Daoy (cell line): ENCODE data around the gene ECT2. TPM values are rescaled to one million over a fixed set of nuclear protein-coding genes. Genes with fewer than 3 reads are reported as not detected.

Experiments used
- DNase-seq: peaks from one replicate; pipeline ENCODE4 v3.0.0-alpha.2; 2015; ENCODE audit warnings: low read depth
- total RNA-seq: library from RNA; depleted of rRNA; stranded (reverse); fragments of >200 nt; shearing (Covaris generic); gene quantifications from 2 replicates; pipeline ENCODE4 v1.2.3, GENCODE V29; 2014

The ECT2 gene
- total RNA-seq, 1 experiment from 2014 or later = 115 TPM

- DNase-seq = no peak
Measured at GRCh38 chr3:172735014-172735413, 15.5 kb upstream of the ECT2 start.

DNA sequence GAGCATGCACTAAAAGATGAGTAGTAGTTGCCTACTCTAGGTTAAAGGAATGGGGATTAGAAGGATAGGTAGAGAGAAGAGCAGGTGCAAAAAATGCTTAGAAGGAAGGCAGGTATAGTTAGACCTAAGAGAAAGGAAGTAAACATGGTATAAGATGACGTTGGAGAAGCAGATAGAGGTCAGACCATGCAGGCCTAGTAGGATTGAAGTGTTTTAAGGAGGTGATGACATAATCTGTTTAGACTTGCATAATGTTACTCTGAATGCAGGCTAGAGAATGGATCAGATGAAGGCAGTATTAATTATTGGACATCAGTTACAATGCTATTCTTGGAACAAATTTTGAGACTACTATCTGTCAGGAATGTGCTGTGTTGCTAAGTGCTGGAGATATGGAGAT is 11.1 kb upstream of the ECT2 start:
- DNase-seq = no peak

GRCh38 chr3:172746475-172746874 is 4.1 kb upstream of the ECT2 start:
- no peak for DNase-seq

GRCh38 chr3:172749230-172749965 is 1.1 kb upstream of the ECT2 start:
- DNase-seq = peak; percentile 91

DNA sequence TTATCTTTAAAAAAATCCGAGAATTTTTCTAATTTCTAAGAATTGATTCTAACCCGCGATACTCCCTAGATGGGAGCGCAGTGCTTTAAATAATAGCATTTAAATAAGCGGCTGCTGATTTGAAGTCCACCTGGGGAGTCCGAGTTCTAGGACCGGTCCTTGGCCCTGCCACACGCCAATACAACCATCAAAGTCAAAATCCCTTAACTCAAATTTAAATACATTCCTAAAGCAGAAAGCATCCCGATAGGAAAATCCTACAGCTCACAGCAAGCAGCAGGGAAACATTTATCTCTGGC is 508 bp upstream of the ECT2 start:
- DNase-seq = no peak

DNA sequence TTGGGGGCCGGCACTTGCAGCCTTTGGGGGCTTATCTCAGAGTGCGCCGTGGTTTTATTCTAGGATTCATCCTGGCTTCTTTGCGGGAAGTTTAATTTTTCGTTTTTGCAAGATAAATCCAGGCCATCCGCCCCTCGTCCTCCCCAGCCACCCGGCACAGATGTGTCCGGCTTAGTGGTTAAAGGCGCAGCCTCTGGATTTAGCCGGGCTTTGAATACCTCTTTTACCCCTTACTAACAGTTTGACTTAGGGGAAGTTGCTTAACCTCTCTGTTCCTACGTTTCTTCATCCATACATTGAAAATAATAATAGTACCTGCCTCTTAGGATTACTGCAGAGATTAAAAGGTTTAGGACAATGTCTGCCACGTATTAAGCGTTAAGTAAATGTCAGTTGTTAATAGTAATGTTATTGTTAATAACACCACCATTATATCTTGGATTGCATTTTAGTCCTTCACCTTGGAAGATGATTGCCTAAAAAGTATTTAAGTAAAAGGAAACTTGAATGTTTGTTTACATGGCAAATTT is 714 bp downstream of the ECT2 start:
- DNase-seq = no peak

DNA sequence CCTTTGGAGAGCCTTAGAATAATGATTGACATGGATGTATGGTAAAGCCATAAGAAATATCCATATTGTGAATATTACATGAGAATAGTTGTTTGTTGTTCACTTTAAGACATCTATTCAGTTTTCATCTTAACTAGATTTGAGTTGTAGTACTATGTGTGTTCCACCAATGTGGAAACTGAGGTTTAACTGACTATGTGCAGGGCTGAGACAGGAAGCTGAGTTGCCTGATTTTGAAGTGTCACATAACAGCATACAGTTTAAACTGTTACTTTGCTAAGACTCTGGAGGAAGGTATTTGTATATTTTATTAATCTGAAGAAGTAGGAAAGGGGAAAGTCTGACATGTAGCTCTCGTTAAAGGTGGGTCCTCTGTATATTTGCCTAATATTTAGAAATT is 2.1 kb downstream of the ECT2 start:
- no peak for DNase-seq

DNA sequence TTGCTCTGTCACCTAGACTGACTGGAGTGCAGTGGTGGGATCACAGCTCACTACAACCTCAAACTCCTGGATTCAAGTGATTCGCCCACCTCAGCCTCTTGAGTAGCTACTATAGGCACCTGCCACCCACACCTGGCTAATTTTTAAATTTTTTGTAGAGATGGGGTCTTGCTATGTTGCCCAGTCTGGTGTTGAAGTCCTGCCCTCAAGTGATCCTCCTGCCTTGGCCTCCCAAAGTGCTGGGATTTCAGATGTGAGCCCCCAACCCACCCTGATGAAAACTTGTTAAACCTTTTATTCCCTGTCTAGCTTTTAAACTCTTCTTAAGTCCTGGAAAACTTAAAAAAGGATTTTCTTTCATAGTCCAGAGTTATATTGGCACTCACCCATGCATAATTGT is 2.6 kb downstream of the ECT2 start:
- no peak for DNase-seq

- peak; percentile 20 for DNase-seq
Measured at GRCh38 chr3:172760416-172760815, 9.9 kb downstream of the ECT2 start.

DNA sequence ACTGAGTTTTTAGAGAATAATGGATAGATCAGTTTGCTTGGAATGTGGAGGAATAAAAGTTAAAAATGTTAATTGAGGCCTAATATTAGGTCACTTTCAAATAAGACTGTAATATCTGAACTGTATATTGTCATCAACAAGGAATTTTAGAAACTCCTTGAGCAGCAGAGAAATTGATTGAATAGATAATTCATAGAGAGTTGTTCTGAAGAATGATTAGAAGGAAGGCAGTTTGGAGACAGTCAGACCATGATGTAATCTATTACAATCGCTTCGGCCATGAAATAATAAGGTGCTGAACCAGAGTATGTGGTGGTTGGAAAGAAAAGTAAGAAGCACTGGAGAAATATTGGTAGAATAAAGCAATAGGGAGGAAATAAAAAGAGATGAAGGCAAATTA is 15.7 kb downstream of the ECT2 start:
- no peak for DNase-seq

DNA sequence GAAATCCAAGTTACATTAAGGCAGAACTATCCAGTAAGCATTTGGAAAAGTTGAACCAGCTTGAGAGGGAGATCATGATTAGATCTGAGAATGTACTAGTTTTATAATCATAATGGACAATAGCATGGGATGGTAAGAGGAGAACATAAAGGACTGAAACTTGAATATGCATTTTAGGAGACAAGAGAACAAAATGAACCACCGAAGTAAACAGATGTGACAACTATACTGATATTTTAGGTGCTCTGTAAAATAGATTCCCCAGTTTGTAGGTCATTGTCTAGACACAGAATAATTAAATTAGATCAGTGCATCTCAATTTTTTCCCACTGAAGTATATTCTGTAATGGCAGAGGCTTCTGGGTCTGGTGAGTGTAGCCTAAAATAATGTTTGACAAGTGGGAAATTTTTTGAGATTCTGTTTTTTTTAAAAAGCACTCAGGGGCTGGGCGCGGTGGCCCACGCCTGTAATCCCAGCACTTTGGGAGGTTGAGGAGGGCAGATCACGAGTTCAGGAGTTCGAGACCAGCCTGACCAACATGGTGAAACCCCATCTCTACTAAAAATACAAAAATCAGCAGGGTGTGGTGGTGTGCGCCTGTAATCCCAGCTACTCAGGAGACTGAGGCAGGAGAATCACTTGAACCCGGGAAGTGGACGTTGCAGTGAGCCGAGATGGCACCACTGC is 16.3 kb downstream of the ECT2 start:
- no peak for DNase-seq

GRCh38 chr3:172770382-172770781 is 19.9 kb downstream of the ECT2 start:
- DNase-seq = no peak

DNA sequence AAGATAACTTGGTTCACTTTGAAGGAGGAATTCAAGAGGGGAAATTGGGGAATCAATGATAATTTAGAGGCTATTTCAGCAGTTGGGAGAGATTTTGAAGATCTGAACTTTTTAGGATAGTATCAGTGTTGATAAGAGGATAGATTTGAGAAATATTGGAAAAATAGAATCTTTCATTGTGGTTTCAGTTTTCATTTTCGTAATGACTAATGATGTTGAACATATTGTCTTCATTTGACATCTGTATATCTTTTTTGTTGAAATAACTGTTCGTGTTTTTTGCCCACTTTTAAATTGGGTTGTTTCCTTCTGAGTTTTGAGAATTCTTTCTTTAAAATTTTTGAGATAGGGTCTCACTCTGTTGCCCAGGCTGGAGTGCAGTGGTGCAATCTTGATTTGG is 21.1 kb downstream of the ECT2 start:
- DNase-seq = no peak

DNA sequence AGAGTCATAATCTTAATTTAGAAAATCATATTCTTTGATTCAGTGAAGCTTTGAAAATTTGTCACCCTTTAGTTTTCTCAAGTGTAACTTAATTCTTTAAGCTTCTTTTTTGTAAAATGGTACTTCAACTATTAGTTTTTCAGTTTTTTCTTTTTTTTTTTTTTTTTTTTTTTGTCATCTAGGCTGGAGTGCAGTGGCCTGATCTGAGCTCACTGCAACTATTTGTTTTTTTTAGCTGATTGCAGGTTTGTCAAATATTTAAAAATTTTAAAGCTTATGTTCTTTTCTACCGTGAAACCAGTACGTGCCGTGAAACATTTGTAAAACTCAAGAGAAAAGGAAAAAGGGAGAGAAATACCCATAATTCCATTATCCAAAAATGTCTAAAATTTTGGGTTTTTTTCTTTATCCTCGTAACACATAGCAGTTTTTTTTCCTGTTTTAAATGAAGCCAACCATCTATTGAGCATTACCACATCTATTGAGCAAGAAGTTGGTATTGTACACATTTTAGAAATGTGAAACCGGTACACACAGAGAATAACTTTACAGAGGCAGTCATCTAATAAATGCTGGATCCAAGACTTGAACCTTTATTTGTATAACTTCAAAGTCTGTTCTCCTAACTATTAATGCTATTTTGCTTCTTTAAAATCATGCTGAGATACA is 25.7 kb downstream of the ECT2 start:
- no peak for DNase-seq

DNA sequence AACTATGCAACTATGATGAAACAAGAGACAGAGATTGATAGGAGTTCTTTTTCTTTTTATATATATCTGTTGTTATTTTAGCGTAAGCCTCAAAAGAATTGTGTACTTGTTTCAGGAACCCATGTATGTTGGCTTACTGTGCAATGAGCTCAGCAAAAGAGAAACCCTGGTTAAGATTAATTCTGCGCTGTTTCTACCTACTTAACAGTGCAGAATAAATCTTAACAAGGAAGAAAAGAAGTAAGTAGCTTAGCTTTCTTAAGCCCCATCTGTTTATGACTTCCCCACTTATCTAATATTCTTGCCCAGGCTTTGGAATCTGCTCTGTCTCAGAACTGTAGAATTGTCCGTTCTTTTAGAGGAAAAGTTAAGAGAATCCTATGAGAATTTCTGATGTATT is 27.4 kb downstream of the ECT2 start:
- no peak for DNase-seq

- DNase-seq = no peak
Measured at GRCh38 chr3:172782235-172782634, 31.7 kb downstream of the ECT2 start.

DNA sequence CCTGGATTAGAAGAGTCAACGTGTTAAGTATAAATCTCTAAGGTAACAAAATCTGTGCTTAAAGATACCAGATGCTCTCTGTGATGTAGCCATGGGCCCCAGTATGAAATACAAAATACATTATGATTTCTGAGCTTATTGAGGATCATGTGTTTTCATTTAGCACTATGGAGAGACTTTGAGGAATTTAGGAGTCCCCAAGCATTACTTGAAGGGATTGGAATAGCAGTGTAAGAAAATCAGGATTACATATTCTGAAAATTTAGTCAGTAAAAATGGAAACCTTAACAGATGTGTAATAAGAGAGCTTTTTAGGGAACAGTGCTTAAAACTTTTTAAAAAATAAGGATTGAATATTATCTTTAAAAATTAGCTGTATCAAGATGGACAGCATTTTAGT is 35.5 kb downstream of the ECT2 start:
- no peak for DNase-seq

DNA sequence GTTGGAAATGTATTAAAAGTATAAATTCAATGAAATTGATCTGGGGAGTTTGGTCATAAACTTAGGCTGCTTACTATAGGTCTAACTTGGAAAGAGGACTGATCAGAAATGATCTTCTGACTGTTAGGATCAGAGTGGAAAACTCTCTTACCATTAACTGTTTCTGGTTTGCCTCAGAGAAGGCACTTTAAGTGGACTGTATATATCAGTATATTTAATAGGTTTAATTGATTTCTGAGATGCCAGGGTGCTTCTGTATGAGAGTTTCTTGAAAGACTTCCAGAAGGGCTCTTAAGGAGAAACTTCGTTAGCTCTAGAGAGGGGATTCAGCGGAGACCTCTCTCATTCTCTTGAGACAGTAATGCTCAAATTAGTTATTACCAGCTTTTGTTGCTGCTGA is 36.5 kb downstream of the ECT2 start:
- no peak for DNase-seq

GRCh38 chr3:172787746-172788145 is 37.2 kb downstream of the ECT2 start:
- DNase-seq = no peak

- DNase-seq = no peak
Measured at GRCh38 chr3:172799246-172799645, 48.7 kb downstream of the ECT2 start.

DNA sequence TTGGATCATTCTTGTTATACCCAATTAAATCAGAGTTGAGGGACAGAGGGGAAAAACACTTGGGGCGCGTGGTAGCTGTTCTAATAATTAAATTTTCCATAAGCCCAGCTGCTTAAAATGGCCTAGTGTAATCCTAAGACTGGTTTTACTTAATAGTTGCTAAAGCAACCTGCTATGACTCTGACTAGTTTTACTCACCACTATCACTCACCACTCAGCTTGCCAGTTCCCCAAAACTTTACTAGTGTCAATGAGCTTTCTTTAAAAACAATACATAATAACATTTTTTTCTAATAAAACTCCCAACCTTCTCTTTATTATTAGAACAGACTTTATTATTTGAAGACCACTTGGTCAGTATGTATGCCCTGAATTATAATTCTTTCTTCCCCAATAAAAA is 49.6 kb downstream of the ECT2 start:
- no peak for DNase-seq

DNA sequence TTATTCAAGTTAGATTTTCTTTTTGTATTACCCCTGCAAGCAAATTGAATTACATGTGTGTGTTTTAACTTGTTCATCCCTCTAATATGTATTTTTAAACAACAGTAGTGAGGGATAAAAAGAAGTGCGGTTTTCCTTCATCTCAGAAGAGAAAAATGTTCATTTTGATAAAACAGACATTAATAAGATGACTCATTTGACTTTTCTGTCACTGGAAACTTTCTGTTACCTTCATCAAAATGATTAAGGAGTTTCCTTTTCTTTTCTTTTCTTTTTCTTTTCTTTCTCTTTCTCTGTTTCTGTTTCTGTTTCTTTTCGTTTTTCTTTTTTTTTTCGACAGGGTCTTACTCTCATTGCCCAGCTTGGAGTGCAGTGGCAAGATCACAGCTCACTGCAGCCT is 53.0 kb downstream of the ECT2 start:
- DNase-seq = no peak

GRCh38 chr3:172804323-172804722 is 53.8 kb downstream of the ECT2 start:
- DNase-seq = no peak
